ENCODE results near the gene SERPINA1. TPM values are rescaled to one million over a fixed set of nuclear protein-coding genes. Genes with fewer than 3 reads are reported as not detected.

Gene SERPINA1
- total RNA-seq, 1 experiment from 2014 or later = not detected

DNA sequence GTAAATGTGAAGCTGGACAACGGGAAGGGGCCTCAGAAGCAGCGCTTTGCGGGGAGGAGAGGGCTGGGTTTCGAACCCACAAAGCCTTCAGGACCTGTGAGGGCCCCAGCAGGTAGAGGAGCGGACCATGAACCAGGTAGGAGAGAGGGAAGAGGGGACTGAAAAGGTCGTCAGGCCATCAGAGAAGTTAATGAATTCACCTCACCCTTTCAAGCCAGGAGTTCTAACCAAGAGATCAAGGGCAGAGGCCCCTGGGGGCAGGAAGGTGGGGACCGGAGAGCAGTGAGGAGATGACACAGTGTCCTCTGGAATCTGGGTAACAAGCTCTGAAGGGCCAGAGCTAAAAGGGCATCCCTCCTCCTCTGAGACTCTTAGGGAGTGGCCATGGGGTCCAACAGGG, 19.4 kb downstream of the SERPINA1 start:
- no peak for DNase-seq
- Histone ChIP-seq H3F3A (ENCODE audit: insufficient read depth, low read depth) (no peaks in the 10 kb centered on the region), H4K20me1 (ENCODE audit: insufficient read depth) (no peaks in the 10 kb centered on the region), H3K27me3 (ENCODE audit: insufficient read depth, low read depth) (peaks cover 19% of the 10 kb centered on the region), H3K4me3 (no peak overlapping the region), H3K4me1 (replicated peaks; ENCODE audit: insufficient read depth) (no peaks in the 10 kb centered on the region), H3K9me3 (ENCODE audit: insufficient read depth, low read depth) (no peaks in the 10 kb centered on the region), H2AFZ (no peak overlapping the region), H3K4me2 (no peak overlapping the region), H3K79me2 (ENCODE audit: low read depth) (no peaks in the 10 kb centered on the region), H3K27ac (no peak overlapping the region), H3K36me3 (ENCODE audit: low read depth) (no peaks in the 10 kb centered on the region), H3K9me2 (ENCODE audit: insufficient read depth) (no peaks in the 10 kb centered on the region)
- TF ChIP-seq EZH2 (IDR thresholded peaks at IDR 0.05; ENCODE audit: low read depth) = no peak
- TF ChIP-seq, protein P1, sequence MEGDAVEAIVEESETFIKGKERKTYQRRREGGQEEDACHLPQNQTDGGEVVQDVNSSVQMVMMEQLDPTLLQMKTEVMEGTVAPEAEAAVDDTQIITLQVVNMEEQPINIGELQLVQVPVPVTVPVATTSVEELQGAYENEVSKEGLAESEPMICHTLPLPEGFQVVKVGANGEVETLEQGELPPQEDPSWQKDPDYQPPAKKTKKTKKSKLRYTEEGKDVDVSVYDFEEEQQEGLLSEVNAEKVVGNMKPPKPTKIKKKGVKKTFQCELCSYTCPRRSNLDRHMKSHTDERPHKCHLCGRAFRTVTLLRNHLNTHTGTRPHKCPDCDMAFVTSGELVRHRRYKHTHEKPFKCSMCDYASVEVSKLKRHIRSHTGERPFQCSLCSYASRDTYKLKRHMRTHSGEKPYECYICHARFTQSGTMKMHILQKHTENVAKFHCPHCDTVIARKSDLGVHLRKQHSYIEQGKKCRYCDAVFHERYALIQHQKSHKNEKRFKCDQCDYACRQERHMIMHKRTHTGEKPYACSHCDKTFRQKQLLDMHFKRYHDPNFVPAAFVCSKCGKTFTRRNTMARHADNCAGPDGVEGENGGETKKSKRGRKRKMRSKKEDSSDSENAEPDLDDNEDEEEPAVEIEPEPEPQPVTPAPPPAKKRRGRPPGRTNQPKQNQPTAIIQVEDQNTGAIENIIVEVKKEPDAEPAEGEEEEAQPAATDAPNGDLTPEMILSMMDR (conservative IDR thresholded peaks at IDR 0.05) = no peak
- ChIA-PET POLR2A (ENCODE audit: unreplicated experiment) (no interaction called here), CTCF (no interaction called here)
- BruUV-seq (replicated peaks) = no TSS peak
- intact Hi-C loops (cut with micrococcal nuclease; ENCODE audit: unreplicated experiment) = no loop called here

DNA sequence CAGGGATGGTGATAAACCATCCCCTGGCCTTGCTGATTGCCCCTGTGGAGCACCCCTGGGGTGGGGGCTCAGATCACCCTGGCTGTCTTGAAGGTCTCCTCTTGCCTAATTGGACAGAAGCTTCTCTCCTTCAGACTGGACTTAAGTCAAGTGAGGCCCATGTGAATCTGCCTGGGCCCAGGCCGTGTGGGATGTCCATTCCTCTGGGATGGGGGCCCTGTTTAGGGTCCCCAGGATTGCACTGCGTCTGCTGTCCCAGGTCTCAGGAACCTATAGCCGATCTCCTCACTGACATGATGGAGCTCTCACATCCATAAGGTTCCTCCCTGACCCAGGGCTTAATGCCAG, 20.2 kb downstream of the SERPINA1 start:
- Histone ChIP-seq H3K79me2 (ENCODE audit: low read depth) (no peaks in the 10 kb centered on the region), H3K4me1 (replicated peaks; ENCODE audit: insufficient read depth) (no peaks in the 10 kb centered on the region), H3K9me3 (ENCODE audit: insufficient read depth, low read depth) (no peaks in the 10 kb centered on the region), H4K20me1 (ENCODE audit: insufficient read depth) (no peaks in the 10 kb centered on the region), H3K36me3 (ENCODE audit: low read depth) (no peaks in the 10 kb centered on the region), H3K4me3 (no peak overlapping the region), H3K4me2 (no peak overlapping the region), H3K9me2 (ENCODE audit: insufficient read depth) (no peaks in the 10 kb centered on the region), H3K27me3 (ENCODE audit: insufficient read depth, low read depth) (peaks cover 16% of the 10 kb centered on the region), H3K27ac (no peak overlapping the region), H2AFZ (no peak overlapping the region), H3F3A (ENCODE audit: insufficient read depth, low read depth) (no peaks in the 10 kb centered on the region)
- ChIA-PET POLR2A (ENCODE audit: unreplicated experiment) (no interaction called here), CTCF (no interaction called here)
- no peak for DNase-seq
- intact Hi-C loops (cut with micrococcal nuclease; ENCODE audit: unreplicated experiment) = no loop called here
- BruUV-seq (replicated peaks) = no TSS peak
- no peak for TF ChIP-seq EZH2 (IDR thresholded peaks at IDR 0.05; ENCODE audit: low read depth)
- TF ChIP-seq, protein P1 (conservative IDR thresholded peaks at IDR 0.05) = no peak

DNA sequence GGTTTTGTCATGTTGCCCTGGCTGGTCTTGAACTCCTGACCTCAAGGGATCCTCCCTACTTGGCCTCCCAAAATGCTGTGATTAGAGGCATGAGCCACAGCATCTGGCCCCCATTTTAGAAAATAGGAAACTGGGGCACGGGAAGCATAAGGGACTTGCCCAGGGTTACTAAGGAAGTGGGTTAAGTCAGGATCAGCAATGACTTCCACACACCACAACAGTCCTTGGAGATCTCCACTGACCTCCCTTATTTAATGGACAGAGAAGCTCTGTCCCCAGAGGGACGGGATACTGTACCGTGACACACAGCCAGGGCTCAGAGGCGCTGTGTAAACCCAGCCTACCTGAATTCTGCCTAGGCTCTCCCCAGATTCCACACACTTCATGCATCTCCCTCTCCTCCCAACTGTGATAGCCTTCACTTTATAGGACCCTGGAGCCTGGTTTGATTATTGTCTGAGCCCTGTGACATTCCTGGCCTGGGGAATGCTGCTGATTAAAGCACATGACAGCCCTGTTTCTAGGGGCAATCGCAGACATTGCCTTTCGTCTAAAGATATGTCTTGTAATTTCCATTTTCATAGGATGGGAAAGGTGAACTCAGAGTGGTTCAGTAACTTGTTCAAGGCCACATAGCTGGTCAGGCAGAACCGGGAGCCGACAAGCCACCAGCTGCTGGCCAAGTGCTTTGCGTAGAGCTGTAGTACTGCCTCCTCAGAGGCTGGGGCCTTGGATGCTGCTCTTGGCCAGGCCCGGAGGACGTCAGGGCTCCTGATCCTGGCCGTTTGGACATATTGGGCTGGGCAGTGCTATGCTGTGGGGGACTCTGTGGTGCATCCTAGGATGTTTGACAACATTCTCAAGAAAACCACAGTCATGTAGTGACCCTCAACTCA, 20.8 kb downstream of the SERPINA1 start:
- Histone ChIP-seq H3K27ac (no peak overlapping the region), H3K4me3 (no peak overlapping the region), H3K9me3 (ENCODE audit: insufficient read depth, low read depth) (no peaks in the 10 kb centered on the region), H3K79me2 (ENCODE audit: low read depth) (no peaks in the 10 kb centered on the region), H3K36me3 (ENCODE audit: low read depth) (no peaks in the 10 kb centered on the region), H3K4me1 (replicated peaks; ENCODE audit: insufficient read depth) (no peaks in the 10 kb centered on the region), H4K20me1 (ENCODE audit: insufficient read depth) (no peaks in the 10 kb centered on the region), H2AFZ (no peak overlapping the region), H3K9me2 (ENCODE audit: insufficient read depth) (no peaks in the 10 kb centered on the region), H3K4me2 (no peak overlapping the region), H3F3A (ENCODE audit: insufficient read depth, low read depth) (no peaks in the 10 kb centered on the region), H3K27me3 (ENCODE audit: insufficient read depth, low read depth) (peaks cover 10% of the 10 kb centered on the region)
- ChIA-PET POLR2A (ENCODE audit: unreplicated experiment) (no interaction called here), CTCF (no interaction called here)
- no peak for DNase-seq
- TF ChIP-seq EZH2 (IDR thresholded peaks at IDR 0.05; ENCODE audit: low read depth) = no peak
- TF ChIP-seq, protein P1 (conservative IDR thresholded peaks at IDR 0.05) = no peak
- no TSS peak for BruUV-seq (replicated peaks)
- intact Hi-C loops (cut with micrococcal nuclease; ENCODE audit: unreplicated experiment) = no loop called here

Measured in PC-9 (cell line).